H7 (cell line): ENCODE results near the gene ZNF254. TPM values are rescaled to one million over a fixed set of nuclear protein-coding genes. Genes with fewer than 3 reads are reported as not detected.
"Not testable (repeated sequence)": the region's sequence is repeated elsewhere in the genome, so short reads cannot be mapped to it uniquely, and the experiment has no call there.

Source experiments
- DNase-seq: peaks from one replicate; pipeline ENCODE4 v3.0.0; 2012
- H3K27me3 ChIP-seq: 2 replicates; pipeline ENCODE4 v1.6.0; 2011; ENCODE audit warnings: mild to moderate bottlenecking, low read length; ENCODE audit not compliant: control insufficient read depth, insufficient read depth
- H3K36me3 ChIP-seq: replicated peaks from 2 replicates; pipeline ENCODE4 v1.5.1; 2011; ENCODE audit warnings: low read length; ENCODE audit not compliant: control insufficient read depth, insufficient read depth
- H3K4me3 ChIP-seq: 2 replicates; pipeline ENCODE4 v1.5.1; 2011; ENCODE audit warnings: low read depth, mild to moderate bottlenecking, control low read depth, low read length, moderate library complexity; ENCODE audit not compliant: insufficient read depth
- total RNA-seq: library from RNA; depleted of rRNA; stranded (reverse); fragments of >200 nt; shearing (Covaris generic); gene quantifications from 2 replicates; pipeline ENCODE4 v1.2.3, GENCODE V29; 2014

ZNF254 gene
- total RNA-seq, 1 experiment from 2014 or later, result 21.8 TPM

- no peak for DNase-seq
- H3K27me3 ChIP-seq, result no peaks in the 10 kb centered on the region
- peaks cover 21% of the 10 kb centered on the region for H3K36me3 ChIP-seq
- H3K4me3 ChIP-seq, result no peak overlapping the region
Measured at GRCh38 chr19:24062190-24062589, 24.8 kb upstream of the ZNF254 start.

- H3K4me3 ChIP-seq, result no peak overlapping the region
- H3K36me3 ChIP-seq, result peaks cover 22% of the 10 kb centered on the region
- DNase-seq, result no peak
- no peaks in the 10 kb centered on the region for H3K27me3 ChIP-seq
Measured at GRCh38 chr19:24063295-24063694, 23.7 kb upstream of the ZNF254 start.

DNA sequence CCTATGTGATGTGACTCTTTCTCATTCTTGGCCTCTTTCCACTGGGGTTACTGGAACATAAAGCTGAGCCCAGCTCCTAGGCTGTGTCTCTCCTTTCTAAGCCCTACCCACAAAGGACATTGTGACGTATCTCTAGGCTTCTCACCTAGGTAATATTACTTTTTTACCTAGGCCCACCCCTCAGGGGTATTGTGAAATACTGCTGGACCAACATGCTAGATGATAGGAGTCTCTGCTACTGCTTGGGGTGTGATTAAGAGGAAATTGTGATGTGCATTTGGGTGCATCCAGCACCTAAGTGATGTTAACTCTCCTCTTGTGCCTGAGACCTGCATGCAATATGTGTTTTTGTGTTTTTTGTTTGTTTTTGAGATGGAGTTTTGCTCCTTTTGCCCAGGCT is 22.8 kb upstream of the ZNF254 start:
- no peak for DNase-seq
- H3K27me3 ChIP-seq, result no peaks in the 10 kb centered on the region
- H3K4me3 ChIP-seq, result no peak overlapping the region
- peaks cover 17% of the 10 kb centered on the region for H3K36me3 ChIP-seq

DNA sequence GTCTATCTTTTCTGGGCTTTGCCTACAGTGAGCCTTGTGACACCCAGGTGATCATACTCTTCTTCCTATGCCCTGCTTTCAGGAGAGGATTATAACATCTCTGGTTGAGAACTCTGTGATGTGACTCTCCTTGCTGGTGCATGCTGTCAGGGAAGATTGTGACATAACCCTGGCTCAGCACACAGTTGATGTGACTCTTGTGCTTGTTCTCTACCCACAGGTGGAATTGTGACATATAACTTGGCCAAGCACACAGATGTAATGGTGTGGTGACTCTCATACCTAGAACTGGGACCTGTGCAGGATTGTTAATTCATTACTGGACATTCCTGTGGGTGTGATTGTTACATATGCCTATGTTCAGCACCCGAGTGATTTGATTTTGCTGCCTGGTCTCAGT is 21.7 kb upstream of the ZNF254 start:
- no peaks in the 10 kb centered on the region for H3K27me3 ChIP-seq
- DNase-seq, result no peak
- H3K4me3 ChIP-seq, result no peak overlapping the region
- peaks cover 9% of the 10 kb centered on the region for H3K36me3 ChIP-seq

DNA sequence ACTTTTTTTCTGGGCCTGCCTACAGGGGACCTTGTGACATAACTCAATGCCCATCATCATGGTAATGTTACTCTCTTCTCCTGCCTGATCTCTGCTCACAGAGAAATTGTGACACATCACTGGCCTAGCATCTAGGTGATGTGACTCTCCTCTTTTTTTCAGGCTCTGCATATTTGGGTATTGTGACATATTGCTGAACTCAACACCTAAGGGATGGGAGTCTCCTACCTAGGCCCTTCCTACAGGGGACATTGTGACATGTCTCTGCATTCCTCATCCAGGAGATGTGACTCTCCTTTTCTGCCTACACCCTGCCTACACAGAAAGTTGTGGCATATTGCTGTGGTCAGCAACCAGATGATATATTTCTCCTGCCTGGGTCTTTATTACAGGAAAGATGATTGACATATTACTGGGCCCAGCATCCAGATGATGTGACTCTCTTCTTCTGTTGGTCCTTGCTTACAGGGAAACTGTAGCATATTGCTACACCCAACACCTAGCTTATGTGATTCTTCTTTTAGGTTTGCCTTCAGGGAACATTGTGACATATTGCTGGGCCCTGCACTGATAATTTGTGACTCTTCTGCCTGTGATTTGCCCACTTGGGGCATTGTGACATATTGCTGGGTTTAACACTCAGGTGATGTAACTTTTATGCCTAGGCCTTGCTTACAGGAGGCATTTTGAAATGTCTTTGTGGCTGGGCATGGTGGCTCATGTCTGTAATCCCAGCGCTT is 21.0 kb upstream of the ZNF254 start:
- Histone ChIP-seq H3K27me3 (no peaks in the 10 kb centered on the region), H3K36me3 (peaks cover 8% of the 10 kb centered on the region), H3K4me3 (no peak overlapping the region)
- DNase-seq, result no peak

- H3K36me3 ChIP-seq, result peaks cover 14% of the 10 kb centered on the region
- DNase-seq, result no peak
- H3K27me3 ChIP-seq, result no peaks in the 10 kb centered on the region
- H3K4me3 ChIP-seq, result no peak overlapping the region
Measured at GRCh38 chr19:24069905-24070657, 16.9 kb upstream of the ZNF254 start.

GRCh38 chr19:24071078-24071477 is 15.9 kb upstream of the ZNF254 start:
- H3K4me3 ChIP-seq, result no peak overlapping the region
- peaks cover 14% of the 10 kb centered on the region for H3K36me3 ChIP-seq
- H3K27me3 ChIP-seq, result no peaks in the 10 kb centered on the region
- no peak for DNase-seq

- DNase-seq, result no peak
- Histone ChIP-seq H3K4me3 (no peak overlapping the region), H3K36me3 (peaks cover 9% of the 10 kb centered on the region), H3K27me3 (no peaks in the 10 kb centered on the region)
Measured at GRCh38 chr19:24072720-24073119, 14.3 kb upstream of the ZNF254 start.

GRCh38 chr19:24073807-24074206 is 13.2 kb upstream of the ZNF254 start:
- no peaks in the 10 kb centered on the region for H3K27me3 ChIP-seq
- peaks cover 6% of the 10 kb centered on the region for H3K36me3 ChIP-seq
- H3K4me3 ChIP-seq, result no peak overlapping the region
- no peak for DNase-seq

DNA sequence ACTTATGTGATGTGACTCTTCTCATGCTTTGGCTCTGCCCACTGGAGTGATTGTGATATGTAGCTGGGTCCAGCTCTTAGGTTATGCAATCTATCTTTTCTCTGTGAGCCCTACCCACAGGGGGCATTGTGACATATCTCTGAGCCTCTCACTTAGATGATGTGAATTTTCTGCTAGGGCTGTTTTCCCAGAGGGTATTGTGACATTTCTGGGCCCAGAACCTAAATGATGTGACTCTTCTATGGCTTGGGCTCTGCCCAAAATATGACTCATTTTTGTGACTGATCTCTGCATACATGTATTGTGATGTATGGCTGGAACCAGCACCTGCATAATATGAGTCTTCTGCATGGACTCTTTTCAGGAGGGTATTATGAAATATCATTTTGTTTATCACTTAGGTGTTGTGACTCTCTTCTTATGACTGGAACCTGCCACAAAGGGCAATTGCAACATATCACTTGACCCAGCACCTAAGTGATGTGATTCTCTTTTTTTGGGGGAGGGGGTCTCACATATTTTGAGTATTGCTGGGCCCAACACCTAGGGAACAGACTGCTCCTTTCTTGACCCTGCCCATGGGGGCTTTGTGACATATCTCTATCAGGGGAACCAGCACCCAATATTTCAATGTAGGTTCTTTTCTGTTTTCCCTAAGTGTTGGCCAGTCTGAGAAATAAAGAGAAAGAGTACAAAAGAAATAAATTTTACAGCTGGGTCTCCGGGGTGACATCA is 12.1 kb upstream of the ZNF254 start:
- Histone ChIP-seq H3K27me3 (no peaks in the 10 kb centered on the region), H3K4me3 (no peak overlapping the region), H3K36me3 (peaks cover 6% of the 10 kb centered on the region)
- DNase-seq, result no peak

DNA sequence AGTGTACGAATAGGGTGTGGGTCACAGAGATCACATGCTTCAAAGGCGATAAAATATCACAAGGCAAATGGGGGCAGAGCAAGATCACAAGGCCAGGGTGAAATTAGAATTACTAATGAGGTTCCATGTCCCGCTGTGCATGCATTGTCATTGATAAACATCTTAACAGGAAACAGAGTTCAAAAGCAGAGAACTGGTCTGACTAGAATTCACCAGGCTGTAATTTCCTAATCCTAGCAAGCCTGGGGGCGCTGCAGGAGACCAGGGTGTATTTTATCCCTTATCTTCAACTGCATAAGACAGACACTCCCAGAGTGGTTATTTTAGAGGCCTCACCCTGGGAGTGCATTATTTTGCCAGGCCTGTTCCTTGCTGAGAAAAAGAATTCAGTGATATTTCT is 11.5 kb upstream of the ZNF254 start:
- DNase-seq, H3K36me3 ChIP-seq, H3K4me3 ChIP-seq, H3K27me3 ChIP-seq: not testable (repeated sequence)

GRCh38 chr19:24078680-24079079 is 8.3 kb upstream of the ZNF254 start:
- H3K36me3 ChIP-seq, result peaks cover 1% of the 10 kb centered on the region
- H3K4me3 ChIP-seq, result no peak overlapping the region
- no peaks in the 10 kb centered on the region for H3K27me3 ChIP-seq
- DNase-seq, result peak; percentile 22

DNA sequence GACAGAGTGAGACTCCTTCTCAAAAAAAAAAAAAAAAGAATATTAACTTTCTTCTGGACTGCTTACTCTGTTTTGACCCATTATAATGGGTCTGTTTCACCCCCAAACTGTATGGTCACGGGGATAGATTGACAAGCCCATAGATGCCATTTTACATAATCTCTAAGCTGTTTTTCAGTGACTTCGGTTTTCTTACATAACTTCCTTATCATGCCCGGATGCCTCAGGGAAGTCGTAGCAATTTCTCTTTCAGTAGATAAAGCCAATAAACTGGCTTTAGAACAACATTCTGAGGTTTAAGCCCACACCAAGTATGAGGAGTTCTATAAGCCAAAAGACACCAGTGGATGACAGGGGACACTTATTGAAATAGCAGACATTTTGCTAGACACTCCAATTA is 5.9 kb upstream of the ZNF254 start:
- Histone ChIP-seq H3K4me3 (no peak overlapping the region), H3K36me3 (no peaks in the 10 kb centered on the region; the same call in 1 of the 2 replicates), H3K27me3 (no peaks in the 10 kb centered on the region)
- DNase-seq, result no peak

GRCh38 chr19:24098359-24098758 is 11.4 kb downstream of the ZNF254 start:
- no peaks in the 10 kb centered on the region; the same call in 1 of the 2 replicates for H3K36me3 ChIP-seq
- DNase-seq, result no peak
- no peaks in the 10 kb centered on the region for H3K27me3 ChIP-seq
- H3K4me3 ChIP-seq, result no peak overlapping the region

DNA sequence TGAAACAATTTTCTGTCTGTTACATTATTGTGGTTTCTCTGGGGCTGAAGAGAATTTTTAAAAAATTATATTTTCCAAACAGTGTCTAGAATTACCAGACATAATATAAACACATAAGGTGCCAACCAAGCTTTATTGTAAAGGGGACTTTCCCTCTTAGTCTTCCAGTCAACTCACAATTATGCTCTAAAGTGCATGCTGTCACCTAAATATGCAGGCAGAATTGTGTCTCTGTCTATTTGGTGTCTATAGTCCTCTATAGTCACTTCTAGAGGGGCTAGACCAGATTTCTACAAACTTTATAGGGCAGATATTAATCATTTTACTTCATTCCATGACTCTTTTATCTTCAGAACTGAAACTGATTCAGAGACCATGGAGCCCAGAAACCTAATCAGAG is 12.8 kb downstream of the ZNF254 start:
- Histone ChIP-seq H3K27me3 (no peaks in the 10 kb centered on the region), H3K4me3 (no peak overlapping the region), H3K36me3 (no peaks in the 10 kb centered on the region; the same call in 1 of the 2 replicates)
- DNase-seq, result no peak
